ENCODE data around the gene C2CD4D. TPM values are rescaled to one million over a fixed set of nuclear protein-coding genes. Genes with fewer than 3 reads are reported as not detected.

Gene C2CD4D
- total and polyA plus RNA-seq, 7 donors = 0.20 to 0.69 (median 0.60) TPM; not detected in 4

DNA sequence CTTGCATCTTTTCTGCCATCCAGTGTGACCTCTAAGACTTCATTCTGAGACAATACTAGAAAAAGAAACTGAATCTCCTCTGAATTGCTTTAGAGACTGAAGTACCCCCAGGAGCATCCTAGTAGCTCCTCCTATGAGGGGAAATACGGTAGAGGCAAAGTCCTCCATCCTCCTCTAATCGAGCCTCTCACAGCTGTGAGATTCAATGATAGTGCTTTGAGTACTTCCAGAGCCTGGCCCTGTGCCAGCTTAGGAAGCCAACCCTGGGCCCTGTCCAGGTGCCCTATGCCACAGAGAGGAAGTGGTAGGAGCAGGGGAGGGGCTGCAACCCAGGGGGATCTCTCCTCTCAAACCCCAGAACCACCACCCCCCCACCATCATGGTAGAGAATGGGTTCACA is 18.7 kb downstream of the C2CD4D start:
- WGBS, 2 donors = 21 to 27% methylated on average over 2 of the region's 2 CpGs
- H3K9me3 ChIP-seq = no peaks in the 10 kb centered on the region
- intact Hi-C loops (cut with DNase I) = no loop called here
- DNase-seq = no peak
- no peaks in the 10 kb centered on the region for H3K4me1 ChIP-seq
- H3K27ac ChIP-seq = no peak overlapping the region
- TF ChIP-seq, protein P1, sequence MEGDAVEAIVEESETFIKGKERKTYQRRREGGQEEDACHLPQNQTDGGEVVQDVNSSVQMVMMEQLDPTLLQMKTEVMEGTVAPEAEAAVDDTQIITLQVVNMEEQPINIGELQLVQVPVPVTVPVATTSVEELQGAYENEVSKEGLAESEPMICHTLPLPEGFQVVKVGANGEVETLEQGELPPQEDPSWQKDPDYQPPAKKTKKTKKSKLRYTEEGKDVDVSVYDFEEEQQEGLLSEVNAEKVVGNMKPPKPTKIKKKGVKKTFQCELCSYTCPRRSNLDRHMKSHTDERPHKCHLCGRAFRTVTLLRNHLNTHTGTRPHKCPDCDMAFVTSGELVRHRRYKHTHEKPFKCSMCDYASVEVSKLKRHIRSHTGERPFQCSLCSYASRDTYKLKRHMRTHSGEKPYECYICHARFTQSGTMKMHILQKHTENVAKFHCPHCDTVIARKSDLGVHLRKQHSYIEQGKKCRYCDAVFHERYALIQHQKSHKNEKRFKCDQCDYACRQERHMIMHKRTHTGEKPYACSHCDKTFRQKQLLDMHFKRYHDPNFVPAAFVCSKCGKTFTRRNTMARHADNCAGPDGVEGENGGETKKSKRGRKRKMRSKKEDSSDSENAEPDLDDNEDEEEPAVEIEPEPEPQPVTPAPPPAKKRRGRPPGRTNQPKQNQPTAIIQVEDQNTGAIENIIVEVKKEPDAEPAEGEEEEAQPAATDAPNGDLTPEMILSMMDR (IDR thresholded peaks at IDR 0.05) = no peak
- no peak for TF ChIP-seq POLR2A (IDR thresholded peaks at IDR 0.05)
- no peak for TF ChIP-seq EP300 (IDR thresholded peaks at IDR 0.05)
- no peak for TF ChIP-seq POLR2AphosphoS5 (IDR thresholded peaks at IDR 0.05)
- H3K4me3 ChIP-seq = no peak overlapping the region
- H3K27me3 ChIP-seq = peaks cover 0 to 2% (median 0%) of the 10 kb centered on the region in 3 donors
- H3K36me3 ChIP-seq = no peaks in the 10 kb centered on the region

DNA sequence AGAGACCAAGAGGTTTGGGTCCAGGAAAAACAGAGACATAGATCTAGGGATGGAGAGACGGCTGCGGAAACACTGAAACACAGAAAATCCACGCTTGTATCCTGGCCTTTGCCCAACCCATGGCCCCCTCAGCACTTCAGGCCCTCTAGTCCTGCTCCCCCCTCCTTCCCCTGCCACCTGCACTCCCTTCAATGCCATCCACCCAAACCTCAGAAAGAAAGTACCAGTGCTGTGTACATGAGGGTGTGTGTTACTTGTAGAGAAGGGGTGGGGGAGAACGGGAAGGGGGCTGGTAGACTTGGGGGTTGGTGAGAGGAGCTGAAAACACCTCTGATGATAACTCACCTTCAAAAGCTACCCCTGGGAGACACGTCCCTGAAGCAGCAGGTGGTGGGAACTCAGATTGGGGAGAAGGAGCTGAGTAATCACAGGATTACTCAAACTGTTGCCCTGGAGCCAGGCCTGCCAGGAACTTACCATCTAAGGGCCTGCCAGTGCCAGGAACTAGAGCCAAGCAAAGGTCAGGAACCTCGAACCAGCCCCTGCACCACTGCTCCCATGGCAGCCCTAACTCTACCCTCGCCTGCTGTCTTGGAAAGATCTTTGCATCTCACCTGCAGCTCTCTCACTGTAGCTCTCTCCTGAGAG is 19.5 kb downstream of the C2CD4D start:
- 76 to 86% methylated on average over 7 of the region's 7 CpGs for WGBS, 2 donors
- Histone ChIP-seq H3K27me3 (no peaks in the 10 kb centered on the region), H3K36me3 (no peaks in the 10 kb centered on the region), H3K27ac (no peak overlapping the region), H3K9me3 (no peaks in the 10 kb centered on the region), H3K4me3 (no peak overlapping the region), H3K4me1 (no peaks in the 10 kb centered on the region)
- DNase-seq = no peak
- intact Hi-C loops (cut with DNase I) = no loop called here
- no peak for TF ChIP-seq POLR2AphosphoS5 (IDR thresholded peaks at IDR 0.05)
- TF ChIP-seq POLR2A (IDR thresholded peaks at IDR 0.05) = no peak
- TF ChIP-seq EP300 (IDR thresholded peaks at IDR 0.05) = no peak

DNA sequence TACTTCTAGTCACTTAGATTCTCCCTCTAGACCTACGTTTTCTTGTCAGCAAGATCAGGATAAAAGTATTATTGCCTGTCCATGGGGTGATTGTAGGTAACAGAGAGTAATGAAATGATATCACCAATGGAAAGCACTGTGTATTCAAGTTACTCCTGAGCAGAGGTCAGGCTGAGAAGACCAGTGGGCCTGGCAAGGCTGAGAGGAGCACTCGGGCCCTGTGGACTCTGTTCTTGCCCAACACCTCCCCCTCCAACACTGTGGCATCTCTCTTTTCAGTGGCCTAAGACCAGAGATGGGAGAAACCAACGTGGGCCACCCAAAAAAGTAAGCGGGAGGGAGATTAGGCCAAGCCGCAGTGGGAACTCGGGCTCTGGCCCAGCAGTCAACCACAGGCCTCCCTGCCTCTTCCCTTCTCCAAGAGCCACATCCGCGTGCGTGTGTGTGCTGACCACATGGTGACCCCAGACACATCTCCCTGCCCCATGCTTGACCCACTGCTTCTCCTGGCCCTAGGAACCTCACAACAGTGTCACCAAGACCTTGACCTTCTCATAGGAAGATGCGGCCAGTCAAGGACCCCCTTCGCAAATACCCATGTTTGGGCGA is 20.3 kb downstream of the C2CD4D start:
- no peak overlapping the region for H3K27ac ChIP-seq
- no peaks in the 10 kb centered on the region for H3K9me3 ChIP-seq
- intact Hi-C loops (cut with DNase I) = no loop called here
- 92% methylated on average over 12 of the region's 12 CpGs for WGBS, 2 donors
- no peaks in the 10 kb centered on the region for H3K27me3 ChIP-seq
- no peaks in the 10 kb centered on the region for H3K36me3 ChIP-seq
- TF ChIP-seq POLR2A (IDR thresholded peaks at IDR 0.05) (no peak), EP300 (IDR thresholded peaks at IDR 0.05) (no peak), POLR2AphosphoS5 (IDR thresholded peaks at IDR 0.05) (no peak)
- TF ChIP-seq, protein P1 (IDR thresholded peaks at IDR 0.05) = no peak
- no peaks in the 10 kb centered on the region for H3K4me1 ChIP-seq
- DNase-seq = no peak
- H3K4me3 ChIP-seq = no peak overlapping the region

DNA sequence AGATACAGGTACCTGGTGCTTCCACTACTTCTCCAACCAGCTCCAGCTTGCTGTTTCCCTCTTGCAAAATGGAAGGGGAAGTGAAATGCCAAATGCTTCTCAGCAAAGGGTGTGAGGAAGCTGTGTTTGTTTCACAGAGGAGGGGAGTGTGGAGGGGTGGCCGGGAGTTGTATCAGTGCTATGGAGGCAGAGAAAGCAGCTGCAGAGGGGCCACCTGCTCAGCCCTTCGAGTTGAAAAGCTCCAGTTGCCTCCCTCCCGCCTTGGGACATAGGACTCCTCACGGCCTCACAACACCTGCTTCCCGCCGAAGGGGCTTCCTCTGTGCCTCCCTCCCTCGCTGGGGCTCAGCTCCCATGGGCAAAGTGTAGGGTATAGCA is 22.3 kb downstream of the C2CD4D start:
- no peaks in the 10 kb centered on the region for H3K4me1 ChIP-seq
- intact Hi-C loops (cut with DNase I) = no loop called here
- H3K27ac ChIP-seq = no peak overlapping the region
- no peaks in the 10 kb centered on the region for H3K27me3 ChIP-seq
- no peak for DNase-seq
- no peaks in the 10 kb centered on the region for H3K36me3 ChIP-seq
- 65 to 78% methylated on average over 7 of the region's 7 CpGs for WGBS, 2 donors
- TF ChIP-seq EP300 (IDR thresholded peaks at IDR 0.05) = no peak
- TF ChIP-seq POLR2A (IDR thresholded peaks at IDR 0.05) = no peak
- TF ChIP-seq, protein P1 (IDR thresholded peaks at IDR 0.05) = no peak
- TF ChIP-seq POLR2AphosphoS5 (IDR thresholded peaks at IDR 0.05) = no peak
- H3K9me3 ChIP-seq = no peaks in the 10 kb centered on the region
- no peak overlapping the region for H3K4me3 ChIP-seq

DNA sequence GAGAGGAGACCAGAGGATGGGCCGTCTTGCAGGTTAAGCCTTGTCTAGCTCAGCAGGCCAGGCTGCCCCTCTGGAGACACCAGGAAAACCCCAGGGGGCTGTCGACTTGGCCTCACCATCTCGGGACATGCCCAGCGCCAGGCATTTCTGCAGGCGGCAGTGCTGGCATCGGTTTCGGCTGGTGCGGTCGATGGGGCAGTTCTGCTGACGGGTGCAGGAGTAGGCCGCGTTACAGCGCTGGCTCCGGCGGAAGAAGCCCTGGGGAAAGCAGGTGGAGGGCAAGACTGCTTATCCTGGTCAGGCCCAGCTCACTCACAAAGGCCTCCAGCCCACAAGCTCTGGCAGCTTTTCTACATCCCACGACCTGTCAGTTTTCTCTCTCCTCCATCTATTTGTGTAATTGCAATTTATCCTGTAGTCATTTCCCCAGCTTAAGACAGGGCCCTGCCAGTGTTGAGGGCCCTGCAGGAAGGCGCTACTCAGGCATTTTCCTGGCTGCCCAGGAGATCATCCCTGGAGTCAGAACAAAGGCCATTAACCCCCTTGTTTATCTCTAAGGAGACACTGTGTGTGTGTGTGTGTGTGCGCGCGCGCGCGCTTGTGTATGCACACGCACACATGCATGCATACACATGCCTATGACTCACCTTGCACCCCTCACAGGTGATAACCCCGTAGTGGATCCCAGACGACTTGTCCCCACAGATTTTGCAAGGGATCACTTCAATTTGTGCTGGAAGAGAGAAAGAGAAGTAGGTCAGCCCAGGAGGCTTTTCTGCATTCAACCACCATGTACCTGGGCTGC is 22.9 kb downstream of the C2CD4D start:
- no peak overlapping the region for H3K27ac ChIP-seq
- no peak overlapping the region for H3K4me3 ChIP-seq
- whole genome bisulfite sequencing, 2 donors = 82 to 85% methylated on average over 26 of the region's 26 CpGs
- no peaks in the 10 kb centered on the region for H3K4me1 ChIP-seq
- intact Hi-C loops (cut with DNase I) = no loop called here
- TF ChIP-seq POLR2AphosphoS5 (IDR thresholded peaks at IDR 0.05) = no peak
- no peak for TF ChIP-seq EP300 (IDR thresholded peaks at IDR 0.05)
- no peak for TF ChIP-seq POLR2A (IDR thresholded peaks at IDR 0.05)
- TF ChIP-seq, protein P1 (IDR thresholded peaks at IDR 0.05) = no peak
- H3K9me3 ChIP-seq = no peaks in the 10 kb centered on the region
- H3K27me3 ChIP-seq = no peaks in the 10 kb centered on the region
- DNase-seq = no peak
- no peaks in the 10 kb centered on the region for H3K36me3 ChIP-seq

Measured in sigmoid colon (tissue), 7 donors.